Keratinocyte (primary cell): ENCODE measurements around the gene SETD9. TPM values are rescaled to one million over a fixed set of nuclear protein-coding genes. Genes with fewer than 3 reads are reported as not detected.

ENCODE experiments used
- DNase-seq: peaks from one replicate; pipeline ENCODE4 v3.0.0-alpha.2; 2011; ENCODE audit warnings: low read depth, missing footprints, low spot score
- FAIRE-seq: peaks from 2 replicates; lab custom pipeline; 2011; peaks lifted over from hg19 to GRCh38; lab: Jason Lieb, UNC
- H2AFZ ChIP-seq: 2 replicates; pipeline ENCODE4 v1.6.0; 2012; ENCODE audit warnings: low read length, control low read depth, inconsistent platforms; ENCODE audit not compliant: control insufficient read depth
- H3K27ac ChIP-seq: 2 replicates; pipeline ENCODE4 v1.5.1; 2011; ENCODE audit warnings: low read length; ENCODE audit not compliant: control insufficient read depth, insufficient read depth
- H3K27me3 ChIP-seq: 3 replicates; pipeline ENCODE4 v1.6.0; 2011; ENCODE audit warnings: low read length; ENCODE audit not compliant: control insufficient read depth, insufficient read depth; ENCODE audit errors: extremely low read depth
- H3K36me3 ChIP-seq, 2 experiments: 2 replicates in 1 of 2; 3 replicates in 1 of 2; pipeline ENCODE4 v1.5.1; 2011; ENCODE audit warnings: low read length in 2 of 2, mild to moderate bottlenecking in 1 of 2; ENCODE audit not compliant: control insufficient read depth in 2 of 2, insufficient read depth in 2 of 2; ENCODE audit errors: extremely low read depth in 1 of 2
- H3K4me1 ChIP-seq: 3 replicates; pipeline ENCODE4 v1.5.1; 2011; ENCODE audit warnings: low read length; ENCODE audit not compliant: control insufficient read depth, insufficient read depth; ENCODE audit errors: extremely low read depth
- H3K4me2 ChIP-seq: 3 replicates; pipeline ENCODE4 v1.6.0; 2011; ENCODE audit warnings: low read depth, low read length; ENCODE audit not compliant: control insufficient read depth, insufficient read depth; ENCODE audit errors: extremely low read depth
- H3K4me3 ChIP-seq, 3 experiments: fragments of 200-600 bp in 1 of 3; sonication (generic) in 1 of 3; 2 replicates in 2 of 3; 3 replicates in 1 of 3; pipeline ENCODE4 v1.5.1; 2011 to 2016; ENCODE audit warnings: low read length in 3 of 3, mild to moderate bottlenecking in 3 of 3, control low read depth in 2 of 3, inconsistent platforms in 1 of 3, low read depth in 1 of 3, mixed read lengths in 1 of 3, mixed run types in 1 of 3, moderate library complexity in 1 of 3; ENCODE audit not compliant: control insufficient read depth in 2 of 3, insufficient read depth in 2 of 3; ENCODE audit errors: extremely low read depth in 1 of 3
- H3K79me2 ChIP-seq: 2 replicates; pipeline ENCODE4 v1.6.0; 2012; ENCODE audit warnings: low read length; ENCODE audit not compliant: control insufficient read depth, insufficient read depth
- H3K9ac ChIP-seq: 3 replicates; pipeline ENCODE4 v1.6.0; 2011; ENCODE audit warnings: low read length; ENCODE audit not compliant: control insufficient read depth, insufficient read depth; ENCODE audit errors: extremely low read depth
- H3K9me1 ChIP-seq: 3 replicates; pipeline ENCODE4 v1.6.0; 2011; ENCODE audit warnings: low read length; ENCODE audit not compliant: control insufficient read depth, insufficient read depth; ENCODE audit errors: extremely low read depth
- H3K9me3 ChIP-seq: 2 replicates; pipeline ENCODE4 v1.5.1; 2012; ENCODE audit warnings: low read depth, low read length; ENCODE audit not compliant: control insufficient read depth
- H4K20me1 ChIP-seq: 3 replicates; pipeline ENCODE4 v1.6.0; 2011; ENCODE audit warnings: low read length; ENCODE audit not compliant: control insufficient read depth, insufficient read depth; ENCODE audit errors: extremely low read depth
- CTCF ChIP-seq, 3 experiments: IDR thresholded peaks in 1 of 3; conservative IDR thresholded peaks in 1 of 3; optimal IDR thresholded peaks in 1 of 3; 2 replicates in 2 of 3; 3 replicates in 1 of 3; pipeline versions ENCODE3 to v1.5.1; 2011; ENCODE audit warnings: low read length in 3 of 3, mild to moderate bottlenecking in 3 of 3, moderate library complexity in 2 of 3, control low read depth in 1 of 3, inconsistent platforms in 1 of 3; ENCODE audit not compliant: insufficient read depth in 2 of 3; ENCODE audit errors: extremely low read depth in 1 of 3
- EZH2 ChIP-seq: IDR thresholded peaks from one replicate; pipeline ENCODE4 v1.6.1; 2012; ENCODE audit warnings: inconsistent platforms, mild to moderate bottlenecking, low read length, moderate library complexity
- dilution Hi-C: fragments of 300-500 bp; cut with MboI; formaldehyde crosslinking; loops from one replicate; pipeline ENCODE4 v1.7.0; 2020; ENCODE audit warnings: low sequenced_read_pairs; ENCODE audit not compliant: extremely low pct_ligation_motif_present
- polyA plus RNA-seq, 5 experiments: library from polyadenylated mRNA; depleted of rRNA in 3 of 5; stranded (reverse) in 3 of 5; stranded (forward) in 1 of 5; unstranded in 1 of 5; fragments of >200 nt; gene quantifications; 1 replicate in 1 of 5; 2 replicates in 3 of 5; 3 replicates in 1 of 5; pipeline versions ENCODE4 v1.2.1 to v1.2.3, GENCODE V29; 2011 to 2012; ENCODE audit warnings: missing spikeins in 2 of 5, low read depth in 1 of 5, low replicate concordance in 1 of 5

The SETD9 gene
- polyA plus RNA-seq, 1 donor (not counting 4 experiments of a cell fraction or from before 2014, with no cell fraction given), result 4.7 TPM

GRCh38 chr5:56908942-56909293, 478 bp upstream of the SETD9 start:
- H2AFZ ChIP-seq, result peak overlapping the region; percentile 98
- no peaks in the 10 kb centered on the region for H3K9me3 ChIP-seq
- H3K4me2 ChIP-seq, result peak overlapping the region; percentile 68
- H3K27ac ChIP-seq, result peak overlapping the region; percentile 77
- no peaks in the 10 kb centered on the region for H4K20me1 ChIP-seq
- no peaks in the 10 kb centered on the region for H3K9me1 ChIP-seq
- no peak for DNase-seq
- dilution Hi-C loops, result no loop called here
- TF ChIP-seq CTCF (optimal IDR thresholded peaks at IDR 0.05 in 1 of 3, IDR thresholded peaks at IDR 0.05 in 1 of 3, conservative IDR thresholded peaks at IDR 0.05 in 1 of 3; ENCODE audit: extremely low read depth in 1 of 3, insufficient read depth in 2 of 3, low read length in 3 of 3), result no peak
- TF ChIP-seq EZH2, result no peak
- H3K27me3 ChIP-seq, result no peaks in the 10 kb centered on the region
- H3K4me3 ChIP-seq, result peak overlapping the region; percentile 58 to 82 (median 63)
- H3K79me2 ChIP-seq, result no peaks in the 10 kb centered on the region
- peak overlapping the region; percentile 85 for H3K9ac ChIP-seq
- peaks cover 0 to 2% of the 10 kb centered on the region in 2 experiments for H3K36me3 ChIP-seq
- H3K4me1 ChIP-seq, result peaks cover 16% of the 10 kb centered on the region
- FAIRE-seq, result no peak

- FAIRE-seq, result no peak
- DNase-seq, result peak; percentile 11
These were observed 992 bp downstream of the SETD9 start for GRCh38 chr5:56910210-56910965.

More at GRCh38 chr5:56910210-56910965, 992 bp downstream of the SETD9 start:
- Histone ChIP-seq H3K4me2 (peak overlapping the region; percentile 97), H3K9ac (peak overlapping the region; percentile 97), H3K27ac (peak overlapping the region; percentile 98), H3K4me1 (peaks cover 16% of the 10 kb centered on the region), H2AFZ (peak overlapping the region; percentile 98), H3K9me3 (no peaks in the 10 kb centered on the region), H3K79me2 (no peaks in the 10 kb centered on the region), H4K20me1 (no peaks in the 10 kb centered on the region), H3K9me1 (no peaks in the 10 kb centered on the region), H3K27me3 (no peaks in the 10 kb centered on the region), H3K4me3 (peak overlapping the region; percentile 41 to 96 (median 91)), H3K36me3 (peaks cover 0 to 2% of the 10 kb centered on the region in 2 experiments)
- TF ChIP-seq EZH2, result no peak
- no peak for TF ChIP-seq CTCF (optimal IDR thresholded peaks at IDR 0.05 in 1 of 3, IDR thresholded peaks at IDR 0.05 in 1 of 3, conservative IDR thresholded peaks at IDR 0.05 in 1 of 3; ENCODE audit: extremely low read depth in 1 of 3, insufficient read depth in 2 of 3, low read length in 3 of 3)
- dilution Hi-C loops, result no loop called here
